Articular chondrocyte of knee joint (primary cell): ENCODE results near the gene IL17RB. TPM values are rescaled to one million over a fixed set of nuclear protein-coding genes. Genes with fewer than 3 reads are reported as not detected.

Experiments
- small RNA-seq: library from RNA; depleted of rRNA; stranded (forward); fragments of <200 nt; gene quantifications from one replicate; pipeline ENCODE3, GENCODE V24; 2012
- total RNA-seq: library from RNA; depleted of rRNA; stranded (reverse); fragments of >200 nt; gene quantifications from 2 replicates; pipeline ENCODE4 v1.2.3, GENCODE V29; 2012

IL17RB gene, protein sequence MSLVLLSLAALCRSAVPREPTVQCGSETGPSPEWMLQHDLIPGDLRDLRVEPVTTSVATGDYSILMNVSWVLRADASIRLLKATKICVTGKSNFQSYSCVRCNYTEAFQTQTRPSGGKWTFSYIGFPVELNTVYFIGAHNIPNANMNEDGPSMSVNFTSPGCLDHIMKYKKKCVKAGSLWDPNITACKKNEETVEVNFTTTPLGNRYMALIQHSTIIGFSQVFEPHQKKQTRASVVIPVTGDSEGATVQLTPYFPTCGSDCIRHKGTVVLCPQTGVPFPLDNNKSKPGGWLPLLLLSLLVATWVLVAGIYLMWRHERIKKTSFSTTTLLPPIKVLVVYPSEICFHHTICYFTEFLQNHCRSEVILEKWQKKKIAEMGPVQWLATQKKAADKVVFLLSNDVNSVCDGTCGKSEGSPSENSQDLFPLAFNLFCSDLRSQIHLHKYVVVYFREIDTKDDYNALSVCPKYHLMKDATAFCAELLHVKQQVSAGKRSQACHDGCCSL
- total RNA-seq = 2.1 and 3.6 TPM in 2 replicates

GRCh38 chr3:53846134-53846850, at the start of gene IL17RB, which contains the start of gene CHDH:
TSS of gene IL17RB (plus strand) at chr3:53846568. CDS start at chr3:53846589, 21 bp downstream.
TSS of gene CHDH (minus strand) at chr3:53846419. CDS start at chr3:53824008, 22,411 bp downstream.

DNA sequence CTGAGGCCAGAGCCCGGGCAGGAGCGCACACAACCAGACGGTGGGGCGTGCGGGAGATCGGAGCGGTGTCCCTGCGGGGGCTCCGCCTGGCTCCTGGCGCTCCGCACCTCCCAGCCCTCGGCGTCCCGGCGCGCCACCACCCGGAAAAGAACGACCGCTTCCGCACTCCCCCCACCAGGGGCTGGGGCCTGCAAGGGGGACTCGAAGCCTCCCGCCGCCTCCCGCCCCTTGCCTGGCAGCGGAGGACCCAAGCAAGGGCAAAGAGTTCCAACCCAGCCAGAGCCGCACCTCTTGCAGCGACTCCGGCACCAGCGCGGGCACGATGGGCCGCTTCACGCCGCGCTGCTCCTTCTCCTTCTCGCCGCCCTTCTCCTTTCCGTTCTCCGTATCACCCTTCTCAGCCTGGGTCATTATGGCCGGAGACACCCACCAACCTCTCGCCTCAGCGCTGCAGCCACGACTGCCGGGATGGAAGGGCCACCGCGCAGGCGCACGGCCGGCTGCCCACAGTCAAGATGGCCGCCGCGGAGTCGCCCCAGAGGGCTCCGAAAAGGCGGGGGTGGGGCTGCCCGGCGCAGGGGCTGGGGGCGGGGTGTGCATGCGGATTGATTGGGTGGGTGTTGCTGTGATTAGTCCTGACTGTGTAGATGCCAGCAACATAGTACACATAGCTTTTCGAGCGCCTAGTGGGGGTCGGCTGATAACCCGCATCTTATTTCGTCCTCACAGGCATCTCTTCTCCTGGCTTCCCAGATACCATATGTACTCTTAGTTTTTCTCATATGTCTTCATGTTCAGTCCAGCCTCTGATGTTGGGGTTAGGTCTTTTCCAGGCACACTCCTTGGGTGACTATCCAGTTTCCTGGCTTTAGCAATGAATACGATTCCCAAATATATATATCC, 35.6 kb downstream of the IL17RB start, which contains the start of gene ACTR8:
TSS of gene ACTR8 (minus strand) at position 462 of the 903 bp plus-strand sequence. CDS start at position 411, 51 bp downstream.

DNA sequence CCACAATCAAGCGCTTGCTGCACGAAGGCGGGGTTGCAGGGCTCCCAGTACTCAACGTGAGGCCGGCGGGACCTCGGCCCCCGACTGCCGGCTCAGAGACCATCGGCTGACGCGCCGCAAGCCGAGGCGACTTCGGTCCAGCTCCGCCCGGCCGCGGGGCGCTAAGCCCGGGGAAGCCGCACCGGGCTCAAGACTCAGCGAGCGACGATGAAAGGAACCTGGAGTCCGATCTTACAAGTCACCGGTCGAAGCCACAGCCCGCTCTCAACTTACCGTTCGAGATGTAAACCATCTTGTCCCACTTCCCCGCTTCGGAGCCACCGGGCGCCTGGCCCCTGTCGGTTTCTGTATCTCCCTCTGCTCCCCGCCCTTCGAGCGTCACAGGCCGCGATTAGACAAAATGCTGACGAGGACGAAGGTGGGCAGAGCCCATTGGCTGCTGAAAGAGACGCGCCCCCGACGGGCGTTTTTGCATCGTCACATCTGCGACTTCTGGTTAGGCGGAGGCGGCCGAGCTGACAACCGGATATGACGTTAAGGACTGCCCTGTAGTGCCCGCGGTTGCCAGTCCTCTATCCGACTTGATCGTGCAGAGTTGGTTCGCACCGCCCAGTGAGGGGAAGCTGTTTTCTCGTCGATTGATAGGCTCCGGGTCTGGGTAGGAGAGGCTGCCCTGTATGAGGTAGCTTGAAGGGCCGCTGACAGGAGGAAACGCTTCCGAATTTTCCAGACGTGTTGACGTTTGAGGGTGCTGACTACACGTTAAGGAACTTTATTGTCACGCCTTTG, 45.3 kb downstream of the IL17RB start, which contains the start of gene SELENOK:
TSS of gene SELENOK (minus strand) at position 363 of the 789 bp plus-strand sequence.

Small RNA genes lying within 50 kb of the gene (small RNA-seq; reads per million reads assigned to genes)
- gene AC012467.1 = not detected

Other genes with a start within 250 kb of the IL17RB start
- gene CHDH, start 149 bp upstream of the IL17RB start, total RNA-seq = 3.7 and 5.5 TPM in 2 replicates
- gene ACTR8, start 35.6 kb downstream of the IL17RB start, total RNA-seq = 33.1 and 38.5 TPM in 2 replicates
- 23.8 and 28.2 TPM in 2 replicates for gene SELENOK, start 45.3 kb downstream of the IL17RB start, total RNA-seq